NT2/D1 (cell line): Measurements from ENCODE around the gene SLC12A8.

Experiments used
- DNase-seq: peaks from one replicate; pipeline ENCODE4 v3.0.0-alpha.2; 2011; ENCODE audit warnings: low read depth, low spot score
- H3K27me3 ChIP-seq: 2 replicates; pipeline ENCODE4 v1.6.0; 2011; ENCODE audit warnings: mild to moderate bottlenecking; ENCODE audit not compliant: insufficient read length, insufficient read depth
- H3K36me3 ChIP-seq: 2 replicates; pipeline ENCODE4 v1.6.1; 2011; ENCODE audit warnings: mild to moderate bottlenecking, low read length, mixed read lengths; ENCODE audit not compliant: insufficient read depth, insufficient read length
- H3K4me1 ChIP-seq: 2 replicates; pipeline ENCODE4 v1.5.1; 2011; ENCODE audit not compliant: insufficient read depth, insufficient read length
- H3K4me3 ChIP-seq: 2 replicates; pipeline ENCODE4 v1.5.1; 2011; ENCODE audit warnings: low read depth; ENCODE audit not compliant: insufficient read length
- H3K9ac ChIP-seq: 2 replicates; pipeline ENCODE4 v1.6.0; 2011; ENCODE audit warnings: low read depth; ENCODE audit not compliant: insufficient read length
- H3K9me3 ChIP-seq: 2 replicates; pipeline ENCODE4 v1.5.1; 2011; ENCODE audit warnings: mild to moderate bottlenecking, low read length; ENCODE audit not compliant: insufficient read depth
- SUZ12 ChIP-seq: IDR thresholded peaks from 2 replicates; pipeline ENCODE4 v1.6.1; 2011; ENCODE audit not compliant: insufficient read length, insufficient read depth; ENCODE audit errors: extremely low read depth
- YY1 ChIP-seq: IDR thresholded peaks from 2 replicates; pipeline ENCODE4 v1.6.1; 2011; ENCODE audit not compliant: insufficient read length, insufficient read depth
- ZNF274 ChIP-seq: IDR thresholded peaks from 2 replicates; pipeline ENCODE4 v1.6.1; 2011; ENCODE audit warnings: mild to moderate bottlenecking, low read depth, low read length

The SLC12A8 gene

GRCh38 chr3:125069452-125069851, 143.1 kb downstream of the SLC12A8 start:
- H3K27me3 ChIP-seq: no peaks in the 10 kb centered on the region
- no peak overlapping the region for H3K4me3 ChIP-seq
- no peaks in the 10 kb centered on the region; the same call in 1 of the 2 replicates for H3K9me3 ChIP-seq
- H3K9ac ChIP-seq: no peak overlapping the region
- no peaks in the 10 kb centered on the region for H3K36me3 ChIP-seq
- no peak for TF ChIP-seq SUZ12
- H3K4me1 ChIP-seq: no peaks in the 10 kb centered on the region
- DNase-seq: no peak

GRCh38 chr3:125068265-125068664, 144.3 kb downstream of the SLC12A8 start:
- no peak overlapping the region for H3K9ac ChIP-seq
- TF ChIP-seq SUZ12 (no peak), YY1 (no peak), ZNF274 (no peak)
- no peak for DNase-seq
- H3K36me3 ChIP-seq: no peaks in the 10 kb centered on the region
- no peaks in the 10 kb centered on the region for H3K27me3 ChIP-seq
- H3K9me3 ChIP-seq: no peaks in the 10 kb centered on the region; the same call in 1 of the 2 replicates
- H3K4me1 ChIP-seq: no peaks in the 10 kb centered on the region
- no peak overlapping the region for H3K4me3 ChIP-seq

- H3K4me3 ChIP-seq: no peak overlapping the region
- TF ChIP-seq SUZ12: no peak
- TF ChIP-seq ZNF274: no peak
- no peak for TF ChIP-seq YY1
- H3K27me3 ChIP-seq: no peaks in the 10 kb centered on the region
- H3K9me3 ChIP-seq: no peaks in the 10 kb centered on the region; the same call in 1 of the 2 replicates
- no peaks in the 10 kb centered on the region for H3K4me1 ChIP-seq
- no peak for DNase-seq
- H3K36me3 ChIP-seq: no peaks in the 10 kb centered on the region
- H3K9ac ChIP-seq: no peak overlapping the region
Observed at GRCh38 chr3:125067225-125067624, 145.3 kb downstream of the SLC12A8 start.

- no peaks in the 10 kb centered on the region for H3K36me3 ChIP-seq
- DNase-seq: no peak
- H3K27me3 ChIP-seq: no peaks in the 10 kb centered on the region
- no peak overlapping the region for H3K9ac ChIP-seq
- TF ChIP-seq YY1 (no peak), SUZ12 (no peak), ZNF274 (no peak)
- H3K4me3 ChIP-seq: no peak overlapping the region
- peaks cover 8% of the 10 kb centered on the region for H3K4me1 ChIP-seq
- H3K9me3 ChIP-seq: no peaks in the 10 kb centered on the region; the same call in 1 of the 2 replicates
Observed at GRCh38 chr3:125062904-125063618, 149.5 kb downstream of the SLC12A8 start.

- Histone ChIP-seq H3K4me3 (no peak overlapping the region), H3K36me3 (no peaks in the 10 kb centered on the region), H3K4me1 (peaks cover 11% of the 10 kb centered on the region), H3K9ac (no peak overlapping the region), H3K9me3 (no peaks in the 10 kb centered on the region; the same call in 1 of the 2 replicates), H3K27me3 (peaks cover 10% of the 10 kb centered on the region)
- no peak for DNase-seq
- TF ChIP-seq ZNF274 (no peak), SUZ12 (no peak), YY1 (no peak)
Observed at GRCh38 chr3:125061646-125062045, 150.9 kb downstream of the SLC12A8 start.

GRCh38 chr3:125061170-125061569, 151.4 kb downstream of the SLC12A8 start:
- Histone ChIP-seq H3K9ac (no peak overlapping the region), H3K27me3 (peaks cover 12% of the 10 kb centered on the region), H3K4me3 (no peak overlapping the region), H3K36me3 (no peaks in the 10 kb centered on the region), H3K4me1 (peaks cover 11% of the 10 kb centered on the region), H3K9me3 (no peaks in the 10 kb centered on the region; the same call in 1 of the 2 replicates)
- DNase-seq: no peak
- no peak for TF ChIP-seq ZNF274
- TF ChIP-seq YY1: no peak
- TF ChIP-seq SUZ12: no peak

- H3K9ac ChIP-seq: no peak overlapping the region
- H3K36me3 ChIP-seq: no peaks in the 10 kb centered on the region
- H3K9me3 ChIP-seq: no peaks in the 10 kb centered on the region; the same call in 1 of the 2 replicates
- TF ChIP-seq ZNF274 (no peak), YY1 (no peak), SUZ12 (no peak)
- H3K4me1 ChIP-seq: peaks cover 11% of the 10 kb centered on the region
- no peak for DNase-seq
- H3K4me3 ChIP-seq: no peak overlapping the region
- peaks cover 19% of the 10 kb centered on the region for H3K27me3 ChIP-seq
Observed at GRCh38 chr3:125059488-125060245, 152.9 kb downstream of the SLC12A8 start.
